Cardiac fibroblast (primary cell): ENCODE measurements around the gene HIP1R.

Experiments
- DNase-seq, 2 donors: peaks; one replicate each; pipeline versions ENCODE4 v3.0.0 to v3.0.0-alpha.2; 2010; ENCODE audit warnings: low read depth in 2 of 2
- H3K4me3 ChIP-seq, 2 donors: replicated peaks in 1 of 2; 1 replicate in 1 of 2; 2 replicates in 1 of 2; pipeline ENCODE4 v1.5.1; 2011; ENCODE audit warnings: low read depth in 2 of 2, low read length in 2 of 2, mild to moderate bottlenecking in 2 of 2, moderate library complexity in 1 of 2
- CTCF ChIP-seq: IDR thresholded peaks from one replicate; pipeline ENCODE4 v1.5.1; 2011; ENCODE audit warnings: low read depth, mild to moderate bottlenecking, low read length, inconsistent platforms

Gene HIP1R

GRCh38 chr12:122842505-122843405, 7.5 kb downstream of the HIP1R start:
- H3K4me3 ChIP-seq, result no peak overlapping the region
- DNase-seq, result no peak
- no peak for TF ChIP-seq CTCF

- no peak for DNase-seq
- H3K4me3 ChIP-seq, result no peak overlapping the region
- no peak for TF ChIP-seq CTCF
Measured at GRCh38 chr12:122843455-122843854, 8.2 kb downstream of the HIP1R start.

GRCh38 chr12:122844366-122844971, 9.2 kb downstream of the HIP1R start:
- DNase-seq, result no peak
- TF ChIP-seq CTCF, result no peak
- no peak overlapping the region for H3K4me3 ChIP-seq

- no peak for TF ChIP-seq CTCF
- no peak overlapping the region for H3K4me3 ChIP-seq
- DNase-seq, result no peak
Measured at GRCh38 chr12:122845041-122845864, 10.0 kb downstream of the HIP1R start.

GRCh38 chr12:122845865-122846621, 10.8 kb downstream of the HIP1R start:
- H3K4me3 ChIP-seq, result no peak overlapping the region
- no peak for TF ChIP-seq CTCF
- no peak for DNase-seq
